OCI-LY7 (cell line): ENCODE results near the gene RALA. TPM values are rescaled to one million over a fixed set of nuclear protein-coding genes. Genes with fewer than 3 reads are reported as not detected.

Experiments used
- BruUV-seq: library from RNA; stranded (reverse); fragments of 400-500 nt; replicated peaks from 2 replicates; lab custom pipeline; 2021; lab: Mats Ljungman, UMichigan
- CTCF ChIA-PET: fragments of 300-600 bp; sonication (Branson Sonifier 250); formaldehyde crosslinking; loops from one replicate; lab custom pipeline; 2022; ENCODE audit warnings: antibody characterized with exemption; ENCODE audit not compliant: unreplicated experiment; lab: Charles Lee
- POLR2A ChIA-PET: fragments of 300-600 bp; sonication (Branson Sonifier 250); formaldehyde crosslinking; loops from one replicate; lab custom pipeline; 2022; ENCODE audit warnings: antibody characterized with exemption; lab: Charles Lee
- DNase-seq: peaks from one replicate; pipeline ENCODE4 v3.0.0-alpha.2; 2015; ENCODE audit warnings: low spot score
- H2AFZ ChIP-seq: fragments of 200-600 bp; sonication (generic), shearing (Covaris generic); 2 replicates; pipeline ENCODE4 v1.6.1; 2014; ENCODE audit warnings: mild to moderate bottlenecking, antibody characterized with exemption, low read length, moderate library complexity
- H3K27ac ChIP-seq: fragments of 200-600 bp; sonication (generic); 2 replicates; pipeline ENCODE4 v1.5.1; 2014; ENCODE audit warnings: mixed run types, low read depth, mild to moderate bottlenecking, moderate library complexity, low read length, inconsistent platforms; ENCODE audit not compliant: poor library complexity, severe bottlenecking
- H3K36me3 ChIP-seq: fragments of 200-600 bp; sonication (generic); 2 replicates; pipeline ENCODE4 v1.6.1; 2014; ENCODE audit warnings: mild to moderate bottlenecking, antibody characterized with exemption, low read length, moderate library complexity, mixed read lengths; ENCODE audit not compliant: insufficient read depth
- H3K4me1 ChIP-seq: fragments of 200-600 bp; sonication (generic); 2 replicates; pipeline ENCODE4 v1.5.1; 2014; ENCODE audit warnings: mild to moderate bottlenecking, low read length; ENCODE audit not compliant: insufficient read depth, poor library complexity, severe bottlenecking
- H3K4me2 ChIP-seq: fragments of 200-600 bp; sonication (generic); 2 replicates; pipeline ENCODE4 v1.6.1; 2014; ENCODE audit warnings: mild to moderate bottlenecking, low read length
- H3K4me3 ChIP-seq: fragments of 200-600 bp; sonication (generic); 2 replicates; pipeline ENCODE4 v1.5.1; 2014; ENCODE audit warnings: mild to moderate bottlenecking, low read depth, low read length; ENCODE audit not compliant: poor library complexity, severe bottlenecking
- H3K79me2 ChIP-seq: fragments of 200-600 bp; sonication (generic); 2 replicates; pipeline ENCODE4 v1.6.1; 2016; ENCODE audit warnings: low read depth, mild to moderate bottlenecking, low read length, moderate library complexity, mixed read lengths; ENCODE audit not compliant: insufficient read depth
- H3K9me2 ChIP-seq: fragments of 200-600 bp; sonication (generic); 2 replicates; pipeline ENCODE4 v1.6.1; 2016; ENCODE audit warnings: mild to moderate bottlenecking, low read length, mixed read lengths; ENCODE audit not compliant: insufficient read depth
- H3K9me3 ChIP-seq: fragments of 200-600 bp; sonication (generic); 2 replicates; pipeline ENCODE4 v1.6.1; 2014; ENCODE audit warnings: mild to moderate bottlenecking, mixed run types, low read length, mixed read lengths
- H4K20me1 ChIP-seq: fragments of 200-600 bp; sonication (generic); 2 replicates; pipeline ENCODE4 v1.6.1; 2014; ENCODE audit warnings: mild to moderate bottlenecking, antibody characterized with exemption, low read length, moderate library complexity, mixed read lengths; ENCODE audit not compliant: insufficient read depth
- EZH2phosphoT487 ChIP-seq: fragments of 200-600 bp; sonication (generic); IDR thresholded peaks from 2 replicates; pipeline ENCODE4 v1.6.1; 2018; ENCODE audit warnings: low read depth, borderline replicate concordance, mild to moderate bottlenecking, mixed run types, antibody characterized with exemption, low read length, moderate library complexity, mixed read lengths
- intact Hi-C: fragments of 100-400 bp; cut with micrococcal nuclease; formaldehyde crosslinking; loops from one replicate; pipeline ENCODE4 v1.10.0; 2022; ENCODE audit not compliant: unreplicated experiment
- total RNA-seq, 2 experiments: library from RNA; depleted of rRNA in 1 of 2; stranded (reverse); fragments of >200 nt in 1 of 2; shearing (Covaris generic) in 1 of 2; gene quantifications; 2 replicates each; pipeline ENCODE4 v1.2.3, GENCODE V29; 2014 to 2022
- TF ChIP-seq, protein P1 (sequence below): fragments of 200-600 bp; sonication (generic); conservative IDR thresholded peaks from 2 replicates; pipeline ENCODE4 v1.5.1; 2014; ENCODE audit warnings: mild to moderate bottlenecking, antibody characterized with exemption, low read length, moderate library complexity, mixed read lengths

Gene RALA
- total RNA-seq, 2 experiments from 2014 or later = 6.4 to 31.0 TPM

DNA sequence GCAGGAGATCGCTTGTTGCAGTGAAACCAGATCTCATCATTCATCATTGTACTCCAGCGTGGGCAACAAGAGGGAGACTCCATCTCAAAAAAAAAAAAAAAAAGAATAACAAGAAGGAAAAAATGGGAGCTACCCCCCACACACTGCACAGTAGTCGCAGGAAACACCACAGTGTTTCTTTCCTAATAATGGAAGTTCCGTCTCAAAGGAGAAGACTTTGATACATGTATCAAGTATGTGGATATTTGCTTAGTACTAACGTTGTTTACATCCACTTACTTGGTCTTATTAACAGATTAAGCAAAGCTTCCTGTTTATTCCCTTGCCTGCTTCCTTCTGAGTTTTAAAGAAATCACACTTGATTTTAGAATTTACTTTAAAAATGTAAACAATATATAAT is 35.0 kb upstream of the RALA start:
- intact Hi-C loops = no loop called here
- H3K4me1 ChIP-seq = no peaks in the 10 kb centered on the region
- no peak overlapping the region for H3K4me2 ChIP-seq
- no peaks in the 10 kb centered on the region for H3K36me3 ChIP-seq
- H3K79me2 ChIP-seq = no peaks in the 10 kb centered on the region
- ChIA-PET POLR2A (interaction anchor here (0.5 to 1.2 kb wide), 5 partner anchors 8 to 715 kb away, joined by 3 to 4 read pairs (median 3); no protein-coding TSS in a partner anchor), CTCF (no interaction called here)
- no peak for DNase-seq
- H3K9me3 ChIP-seq = no peaks in the 10 kb centered on the region
- TF ChIP-seq, protein P1, sequence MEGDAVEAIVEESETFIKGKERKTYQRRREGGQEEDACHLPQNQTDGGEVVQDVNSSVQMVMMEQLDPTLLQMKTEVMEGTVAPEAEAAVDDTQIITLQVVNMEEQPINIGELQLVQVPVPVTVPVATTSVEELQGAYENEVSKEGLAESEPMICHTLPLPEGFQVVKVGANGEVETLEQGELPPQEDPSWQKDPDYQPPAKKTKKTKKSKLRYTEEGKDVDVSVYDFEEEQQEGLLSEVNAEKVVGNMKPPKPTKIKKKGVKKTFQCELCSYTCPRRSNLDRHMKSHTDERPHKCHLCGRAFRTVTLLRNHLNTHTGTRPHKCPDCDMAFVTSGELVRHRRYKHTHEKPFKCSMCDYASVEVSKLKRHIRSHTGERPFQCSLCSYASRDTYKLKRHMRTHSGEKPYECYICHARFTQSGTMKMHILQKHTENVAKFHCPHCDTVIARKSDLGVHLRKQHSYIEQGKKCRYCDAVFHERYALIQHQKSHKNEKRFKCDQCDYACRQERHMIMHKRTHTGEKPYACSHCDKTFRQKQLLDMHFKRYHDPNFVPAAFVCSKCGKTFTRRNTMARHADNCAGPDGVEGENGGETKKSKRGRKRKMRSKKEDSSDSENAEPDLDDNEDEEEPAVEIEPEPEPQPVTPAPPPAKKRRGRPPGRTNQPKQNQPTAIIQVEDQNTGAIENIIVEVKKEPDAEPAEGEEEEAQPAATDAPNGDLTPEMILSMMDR = no peak
- no peak for TF ChIP-seq EZH2phosphoT487
- H2AFZ ChIP-seq = no peak overlapping the region
- H3K9me2 ChIP-seq = no peaks in the 10 kb centered on the region
- BruUV-seq = no TSS peak
- H3K27ac ChIP-seq = no peak overlapping the region
- no peak overlapping the region for H3K4me3 ChIP-seq
- no peaks in the 10 kb centered on the region for H4K20me1 ChIP-seq

DNA sequence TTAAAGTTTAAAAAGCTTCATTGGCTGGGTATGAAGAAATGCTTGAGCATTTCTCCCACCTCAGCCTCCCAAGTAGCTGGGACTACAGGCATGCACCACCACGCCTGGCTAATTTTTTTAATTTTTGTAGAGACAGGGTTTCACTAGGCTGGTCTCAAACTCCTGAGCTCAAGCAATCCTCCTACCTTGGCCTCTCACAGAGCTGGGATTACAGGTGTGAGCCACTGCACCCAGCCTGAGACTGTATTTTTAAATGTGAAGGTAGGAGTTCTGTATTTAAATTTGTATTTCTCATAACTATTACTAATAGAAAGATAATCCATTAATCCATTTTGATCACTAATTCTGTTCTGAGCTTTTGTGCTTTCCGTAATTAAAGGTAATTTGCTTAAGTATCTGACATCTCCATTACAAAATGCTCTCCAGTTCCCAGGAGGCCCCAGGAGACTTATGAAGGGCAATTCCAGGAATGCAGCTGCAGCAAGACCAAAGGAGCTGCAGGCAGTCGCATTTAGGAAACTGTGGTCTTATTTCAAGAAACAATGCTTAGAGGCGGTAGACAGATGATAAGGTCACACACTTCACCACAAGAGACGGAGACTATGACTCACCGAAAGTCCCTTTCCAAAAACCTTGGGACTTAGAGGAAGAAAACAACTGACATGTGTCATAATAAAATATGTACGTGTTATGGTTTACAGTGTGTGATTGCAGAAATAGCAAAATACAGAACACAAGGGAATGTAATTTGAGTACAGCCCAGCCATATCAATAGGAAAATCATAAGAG is 33.9 kb upstream of the RALA start:
- H3K9me3 ChIP-seq = no peaks in the 10 kb centered on the region
- BruUV-seq = no TSS peak
- POLR2A ChIA-PET = interaction anchor here (0.9 to 1.2 kb wide), 3 partner anchors 9 to 154 kb away, joined by 3 to 4 read pairs (median 3); no protein-coding TSS in a partner anchor
- no peak for DNase-seq
- H3K27ac ChIP-seq = no peak overlapping the region
- H3K79me2 ChIP-seq = no peaks in the 10 kb centered on the region
- H3K9me2 ChIP-seq = no peaks in the 10 kb centered on the region
- H3K4me1 ChIP-seq = no peaks in the 10 kb centered on the region
- no peaks in the 10 kb centered on the region for H4K20me1 ChIP-seq
- H3K4me2 ChIP-seq = no peak overlapping the region
- no peak overlapping the region for H2AFZ ChIP-seq
- H3K36me3 ChIP-seq = no peaks in the 10 kb centered on the region
- intact Hi-C loops = no loop called here
- no peak for TF ChIP-seq EZH2phosphoT487
- TF ChIP-seq, protein P1 = no peak
- CTCF ChIA-PET = no interaction called here
- H3K4me3 ChIP-seq = no peak overlapping the region

DNA sequence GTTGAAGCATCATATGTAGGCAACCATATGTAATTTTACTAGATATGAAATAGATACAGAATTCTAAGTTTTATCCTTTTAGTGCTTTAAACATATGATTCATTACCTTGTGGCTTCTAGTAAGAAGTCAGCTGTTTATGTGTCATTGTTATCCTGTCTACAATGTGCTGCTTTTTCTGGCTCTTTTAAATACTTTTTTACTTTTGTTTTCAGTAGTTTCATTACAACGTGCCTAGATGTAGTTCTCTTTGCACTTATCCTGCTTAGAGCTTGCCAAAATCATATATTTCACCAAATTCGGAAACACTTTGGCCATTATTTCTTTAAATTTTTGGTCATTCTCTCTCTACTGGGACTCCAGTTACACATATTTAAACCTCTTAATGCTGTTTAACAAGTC is 30.8 kb upstream of the RALA start:
- Histone ChIP-seq H4K20me1 (no peaks in the 10 kb centered on the region), H3K9me3 (no peaks in the 10 kb centered on the region), H3K27ac (no peak overlapping the region), H3K4me2 (no peak overlapping the region), H3K79me2 (no peaks in the 10 kb centered on the region), H3K4me1 (no peaks in the 10 kb centered on the region), H3K9me2 (no peaks in the 10 kb centered on the region), H3K4me3 (no peak overlapping the region), H2AFZ (no peak overlapping the region), H3K36me3 (no peaks in the 10 kb centered on the region)
- DNase-seq = no peak
- intact Hi-C loops = no loop called here
- ChIA-PET POLR2A (interaction anchor here (0.6 kb wide), 1 partner anchor 538 kb away, joined by 4 read pairs; no protein-coding TSS in a partner anchor), CTCF (no interaction called here)
- no TSS peak for BruUV-seq
- TF ChIP-seq, protein P1 = no peak
- TF ChIP-seq EZH2phosphoT487 = no peak
